K562 (cell line): Measurements from ENCODE around the gene RBBP7. TPM values are rescaled to one million over a fixed set of nuclear protein-coding genes. Genes with fewer than 3 reads are reported as not detected.
A peak's percentile ranks its signal among the peaks of the same experiment; 100 is the strongest.

Source experiments
- FUS ChIP-seq: fragments of 200-400 bp; formaldehyde crosslinking; optimal IDR thresholded peaks from 2 replicates; pipeline ENCODE3; 2017; ENCODE audit warnings: low read depth, low read length
- NFE2 ChIP-seq: IDR thresholded peaks from 2 replicates; pipeline ENCODE4 v1.6.1; 2014; ENCODE audit warnings: antibody characterized with exemption, low read depth
- polyA plus RNA-seq, 8 experiments: library from polyadenylated mRNA; depleted of rRNA in 4 of 8; stranded (reverse) in 5 of 8; unstranded in 3 of 8; fragments of >200 nt; fragmentation: Nextera tagmentation in 2 of 8; fragmentation: Illumina TruSeq in 1 of 8; extraction: Ambion mirVana in 2 of 8; extraction: Trizol in 1 of 8; gene quantifications; 2 replicates each; pipeline versions ENCODE4 v1.2.1 to v1.2.3, GENCODE V29; 2011 to 2014; ENCODE audit warnings: inconsistent platforms in 1 of 8, missing spikeins in 1 of 8
- total RNA-seq, 7 experiments: library from RNA; depleted of rRNA in 6 of 7; stranded (reverse); fragments of >200 nt in 6 of 7; fragmentation: Illumina TruSeq in 2 of 7; extraction: Trizol in 2 of 7; gene quantifications; 2 replicates each; pipeline versions ENCODE4 v1.2.1 to v1.2.3, GENCODE V29; 2011 to 2021; ENCODE audit warnings: low replicate concordance in 1 of 7
- TF ChIP-seq, protein P1 (sequence below), 3 experiments: fragments of 200-800 bp in 1 of 3; fragments of 250-450 bp in 1 of 3; fragments of 450-650 bp in 1 of 3; sonication (Bioruptor Pico) in 1 of 3; sonication (Bioruptor generic) in 1 of 3; formaldehyde crosslinking in 1 of 3; IDR thresholded peaks; 2 replicates each; pipeline versions ENCODE4 v1.6.1 to v1.8.0; 2016 to 2022; ENCODE audit warnings: mild to moderate bottlenecking in 2 of 3, missing genetic modification characterization in 2 of 3, missing compliant biosample characterization in 1 of 3, moderate library complexity in 1 of 3
- TF ChIP-seq, protein P2 (sequence below): fragments of 450-650 bp; IDR thresholded peaks from 2 replicates; pipeline ENCODE4 v1.6.1; 2016; ENCODE audit warnings: mild to moderate bottlenecking, moderate library complexity
- TF ChIP-seq, protein P3 (sequence below): fragments of 450-650 bp; IDR thresholded peaks from 2 replicates; pipeline ENCODE4 v1.6.1; 2018; ENCODE audit not compliant: partially characterized antibody

The RBBP7 gene
- total and polyA plus RNA-seq, 9 of the 15 experiments (the other 6 are each of a cell fraction or from before 2014, with no cell fraction given) = 79.0 to 364 (median 182) TPM

DNA sequence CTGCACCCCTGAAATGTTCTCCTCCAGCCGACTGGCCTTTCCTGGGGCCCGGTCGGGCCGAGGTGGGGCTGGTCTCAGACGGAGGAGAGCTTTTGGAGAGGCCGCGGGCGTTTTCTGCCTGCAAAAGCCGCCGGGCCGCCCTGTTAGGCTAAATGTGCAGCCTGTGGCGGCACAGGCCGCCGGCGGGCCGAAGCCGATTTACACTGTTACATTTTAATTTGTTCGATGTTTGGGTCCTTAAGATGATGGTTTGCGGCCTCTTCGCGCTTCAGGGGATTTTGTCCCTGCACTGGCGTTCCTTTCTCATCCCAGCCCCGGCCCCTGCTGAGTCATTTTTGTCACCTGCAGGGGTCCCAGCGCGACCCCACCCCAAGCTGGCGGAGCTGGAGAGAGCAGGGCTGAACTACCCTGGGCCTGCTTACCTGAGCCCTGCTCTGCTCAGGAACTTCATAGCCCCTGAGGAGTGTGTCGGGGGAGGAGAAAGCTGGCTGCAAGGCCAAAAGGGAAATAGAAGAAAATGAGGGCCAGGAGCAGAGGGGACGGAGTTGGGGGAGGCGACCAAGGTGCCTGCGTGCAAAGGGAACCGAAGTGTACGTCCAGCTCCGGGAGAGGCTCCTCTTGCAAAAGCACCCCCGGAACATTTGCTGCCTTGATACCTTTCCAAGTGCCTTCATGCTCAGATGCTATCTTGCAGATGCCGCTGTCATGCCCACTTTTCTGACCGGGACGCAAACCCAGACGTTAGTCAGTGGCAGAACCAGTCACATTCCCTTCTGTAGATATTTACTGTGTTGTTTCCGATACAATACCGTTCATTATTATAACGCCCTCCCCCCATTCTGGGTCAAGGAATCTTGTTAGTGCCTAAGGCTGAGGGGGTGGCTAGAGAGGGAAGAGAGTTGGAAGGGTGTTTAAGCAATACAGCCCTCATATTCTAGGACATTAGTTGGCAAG is 977 bp upstream of the RBBP7 start (continued):
- TF ChIP-seq, protein P1, sequence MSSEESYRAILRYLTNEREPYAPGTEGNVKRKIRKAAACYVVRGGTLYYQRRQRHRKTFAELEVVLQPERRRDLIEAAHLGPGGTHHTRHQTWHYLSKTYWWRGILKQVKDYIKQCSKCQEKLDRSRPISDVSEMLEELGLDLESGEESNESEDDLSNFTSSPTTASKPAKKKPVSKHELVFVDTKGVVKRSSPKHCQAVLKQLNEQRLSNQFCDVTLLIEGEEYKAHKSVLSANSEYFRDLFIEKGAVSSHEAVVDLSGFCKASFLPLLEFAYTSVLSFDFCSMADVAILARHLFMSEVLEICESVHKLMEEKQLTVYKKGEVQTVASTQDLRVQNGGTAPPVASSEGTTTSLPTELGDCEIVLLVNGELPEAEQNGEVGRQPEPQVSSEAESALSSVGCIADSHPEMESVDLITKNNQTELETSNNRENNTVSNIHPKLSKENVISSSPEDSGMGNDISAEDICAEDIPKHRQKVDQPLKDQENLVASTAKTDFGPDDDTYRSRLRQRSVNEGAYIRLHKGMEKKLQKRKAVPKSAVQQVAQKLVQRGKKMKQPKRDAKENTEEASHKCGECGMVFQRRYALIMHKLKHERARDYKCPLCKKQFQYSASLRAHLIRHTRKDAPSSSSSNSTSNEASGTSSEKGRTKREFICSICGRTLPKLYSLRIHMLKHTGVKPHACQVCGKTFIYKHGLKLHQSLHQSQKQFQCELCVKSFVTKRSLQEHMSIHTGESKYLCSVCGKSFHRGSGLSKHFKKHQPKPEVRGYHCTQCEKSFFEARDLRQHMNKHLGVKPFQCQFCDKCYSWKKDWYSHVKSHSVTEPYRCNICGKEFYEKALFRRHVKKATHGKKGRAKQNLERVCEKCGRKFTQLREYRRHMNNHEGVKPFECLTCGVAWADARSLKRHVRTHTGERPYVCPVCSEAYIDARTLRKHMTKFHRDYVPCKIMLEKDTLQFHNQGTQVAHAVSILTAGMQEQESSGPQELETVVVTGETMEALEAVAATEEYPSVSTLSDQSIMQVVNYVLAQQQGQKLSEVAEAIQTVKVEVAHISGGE (CRISPR knock-in tag; IDR thresholded peaks at IDR 0.05) = 0 out of 6 replicates have a peak, but pooled peaks of 1 of the 3 experiments have one; percentile 32
- TF ChIP-seq, protein P2, sequence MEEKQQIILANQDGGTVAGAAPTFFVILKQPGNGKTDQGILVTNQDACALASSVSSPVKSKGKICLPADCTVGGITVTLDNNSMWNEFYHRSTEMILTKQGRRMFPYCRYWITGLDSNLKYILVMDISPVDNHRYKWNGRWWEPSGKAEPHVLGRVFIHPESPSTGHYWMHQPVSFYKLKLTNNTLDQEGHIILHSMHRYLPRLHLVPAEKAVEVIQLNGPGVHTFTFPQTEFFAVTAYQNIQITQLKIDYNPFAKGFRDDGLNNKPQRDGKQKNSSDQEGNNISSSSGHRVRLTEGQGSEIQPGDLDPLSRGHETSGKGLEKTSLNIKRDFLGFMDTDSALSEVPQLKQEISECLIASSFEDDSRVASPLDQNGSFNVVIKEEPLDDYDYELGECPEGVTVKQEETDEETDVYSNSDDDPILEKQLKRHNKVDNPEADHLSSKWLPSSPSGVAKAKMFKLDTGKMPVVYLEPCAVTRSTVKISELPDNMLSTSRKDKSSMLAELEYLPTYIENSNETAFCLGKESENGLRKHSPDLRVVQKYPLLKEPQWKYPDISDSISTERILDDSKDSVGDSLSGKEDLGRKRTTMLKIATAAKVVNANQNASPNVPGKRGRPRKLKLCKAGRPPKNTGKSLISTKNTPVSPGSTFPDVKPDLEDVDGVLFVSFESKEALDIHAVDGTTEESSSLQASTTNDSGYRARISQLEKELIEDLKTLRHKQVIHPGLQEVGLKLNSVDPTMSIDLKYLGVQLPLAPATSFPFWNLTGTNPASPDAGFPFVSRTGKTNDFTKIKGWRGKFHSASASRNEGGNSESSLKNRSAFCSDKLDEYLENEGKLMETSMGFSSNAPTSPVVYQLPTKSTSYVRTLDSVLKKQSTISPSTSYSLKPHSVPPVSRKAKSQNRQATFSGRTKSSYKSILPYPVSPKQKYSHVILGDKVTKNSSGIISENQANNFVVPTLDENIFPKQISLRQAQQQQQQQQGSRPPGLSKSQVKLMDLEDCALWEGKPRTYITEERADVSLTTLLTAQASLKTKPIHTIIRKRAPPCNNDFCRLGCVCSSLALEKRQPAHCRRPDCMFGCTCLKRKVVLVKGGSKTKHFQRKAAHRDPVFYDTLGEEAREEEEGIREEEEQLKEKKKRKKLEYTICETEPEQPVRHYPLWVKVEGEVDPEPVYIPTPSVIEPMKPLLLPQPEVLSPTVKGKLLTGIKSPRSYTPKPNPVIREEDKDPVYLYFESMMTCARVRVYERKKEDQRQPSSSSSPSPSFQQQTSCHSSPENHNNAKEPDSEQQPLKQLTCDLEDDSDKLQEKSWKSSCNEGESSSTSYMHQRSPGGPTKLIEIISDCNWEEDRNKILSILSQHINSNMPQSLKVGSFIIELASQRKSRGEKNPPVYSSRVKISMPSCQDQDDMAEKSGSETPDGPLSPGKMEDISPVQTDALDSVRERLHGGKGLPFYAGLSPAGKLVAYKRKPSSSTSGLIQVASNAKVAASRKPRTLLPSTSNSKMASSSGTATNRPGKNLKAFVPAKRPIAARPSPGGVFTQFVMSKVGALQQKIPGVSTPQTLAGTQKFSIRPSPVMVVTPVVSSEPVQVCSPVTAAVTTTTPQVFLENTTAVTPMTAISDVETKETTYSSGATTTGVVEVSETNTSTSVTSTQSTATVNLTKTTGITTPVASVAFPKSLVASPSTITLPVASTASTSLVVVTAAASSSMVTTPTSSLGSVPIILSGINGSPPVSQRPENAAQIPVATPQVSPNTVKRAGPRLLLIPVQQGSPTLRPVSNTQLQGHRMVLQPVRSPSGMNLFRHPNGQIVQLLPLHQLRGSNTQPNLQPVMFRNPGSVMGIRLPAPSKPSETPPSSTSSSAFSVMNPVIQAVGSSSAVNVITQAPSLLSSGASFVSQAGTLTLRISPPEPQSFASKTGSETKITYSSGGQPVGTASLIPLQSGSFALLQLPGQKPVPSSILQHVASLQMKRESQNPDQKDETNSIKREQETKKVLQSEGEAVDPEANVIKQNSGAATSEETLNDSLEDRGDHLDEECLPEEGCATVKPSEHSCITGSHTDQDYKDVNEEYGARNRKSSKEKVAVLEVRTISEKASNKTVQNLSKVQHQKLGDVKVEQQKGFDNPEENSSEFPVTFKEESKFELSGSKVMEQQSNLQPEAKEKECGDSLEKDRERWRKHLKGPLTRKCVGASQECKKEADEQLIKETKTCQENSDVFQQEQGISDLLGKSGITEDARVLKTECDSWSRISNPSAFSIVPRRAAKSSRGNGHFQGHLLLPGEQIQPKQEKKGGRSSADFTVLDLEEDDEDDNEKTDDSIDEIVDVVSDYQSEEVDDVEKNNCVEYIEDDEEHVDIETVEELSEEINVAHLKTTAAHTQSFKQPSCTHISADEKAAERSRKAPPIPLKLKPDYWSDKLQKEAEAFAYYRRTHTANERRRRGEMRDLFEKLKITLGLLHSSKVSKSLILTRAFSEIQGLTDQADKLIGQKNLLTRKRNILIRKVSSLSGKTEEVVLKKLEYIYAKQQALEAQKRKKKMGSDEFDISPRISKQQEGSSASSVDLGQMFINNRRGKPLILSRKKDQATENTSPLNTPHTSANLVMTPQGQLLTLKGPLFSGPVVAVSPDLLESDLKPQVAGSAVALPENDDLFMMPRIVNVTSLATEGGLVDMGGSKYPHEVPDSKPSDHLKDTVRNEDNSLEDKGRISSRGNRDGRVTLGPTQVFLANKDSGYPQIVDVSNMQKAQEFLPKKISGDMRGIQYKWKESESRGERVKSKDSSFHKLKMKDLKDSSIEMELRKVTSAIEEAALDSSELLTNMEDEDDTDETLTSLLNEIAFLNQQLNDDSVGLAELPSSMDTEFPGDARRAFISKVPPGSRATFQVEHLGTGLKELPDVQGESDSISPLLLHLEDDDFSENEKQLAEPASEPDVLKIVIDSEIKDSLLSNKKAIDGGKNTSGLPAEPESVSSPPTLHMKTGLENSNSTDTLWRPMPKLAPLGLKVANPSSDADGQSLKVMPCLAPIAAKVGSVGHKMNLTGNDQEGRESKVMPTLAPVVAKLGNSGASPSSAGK = peak; percentile 24; the same call in 1 of the 2 replicates
- TF ChIP-seq NFE2 (0 out of 2 replicates have a peak, but pooled peaks have one; percentile 11), FUS (no peak)
- TF ChIP-seq, protein P3, sequence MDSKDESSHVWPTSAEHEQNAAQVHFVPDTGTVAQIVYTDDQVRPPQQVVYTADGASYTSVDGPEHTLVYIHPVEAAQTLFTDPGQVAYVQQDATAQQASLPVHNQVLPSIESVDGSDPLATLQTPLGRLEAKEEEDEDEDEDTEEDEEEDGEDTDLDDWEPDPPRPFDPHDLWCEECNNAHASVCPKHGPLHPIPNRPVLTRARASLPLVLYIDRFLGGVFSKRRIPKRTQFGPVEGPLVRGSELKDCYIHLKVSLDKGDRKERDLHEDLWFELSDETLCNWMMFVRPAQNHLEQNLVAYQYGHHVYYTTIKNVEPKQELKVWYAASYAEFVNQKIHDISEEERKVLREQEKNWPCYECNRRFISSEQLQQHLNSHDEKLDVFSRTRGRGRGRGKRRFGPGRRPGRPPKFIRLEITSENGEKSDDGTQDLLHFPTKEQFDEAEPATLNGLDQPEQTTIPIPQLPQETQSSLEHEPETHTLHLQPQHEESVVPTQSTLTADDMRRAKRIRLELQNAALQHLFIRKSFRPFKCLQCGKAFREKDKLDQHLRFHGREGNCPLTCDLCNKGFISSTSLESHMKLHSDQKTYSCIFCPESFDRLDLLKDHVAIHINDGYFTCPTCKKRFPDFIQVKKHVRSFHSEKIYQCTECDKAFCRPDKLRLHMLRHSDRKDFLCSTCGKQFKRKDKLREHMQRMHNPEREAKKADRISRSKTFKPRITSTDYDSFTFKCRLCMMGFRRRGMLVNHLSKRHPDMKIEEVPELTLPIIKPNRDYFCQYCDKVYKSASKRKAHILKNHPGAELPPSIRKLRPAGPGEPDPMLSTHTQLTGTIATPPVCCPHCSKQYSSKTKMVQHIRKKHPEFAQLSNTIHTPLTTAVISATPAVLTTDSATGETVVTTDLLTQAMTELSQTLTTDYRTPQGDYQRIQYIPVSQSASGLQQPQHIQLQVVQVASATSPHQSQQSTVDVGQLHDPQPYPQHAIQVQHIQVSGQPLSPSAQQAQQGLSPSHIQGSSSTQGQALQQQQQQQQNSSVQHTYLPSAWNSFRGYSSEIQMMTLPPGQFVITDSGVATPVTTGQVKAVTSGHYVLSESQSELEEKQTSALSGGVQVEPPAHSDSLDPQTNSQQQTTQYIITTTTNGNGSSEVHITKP = peak; percentile 15
